ENCODE measurements around the gene HSF4. TPM values are rescaled to one million over a fixed set of nuclear protein-coding genes. Genes with fewer than 3 reads are reported as not detected.
A peak's percentile ranks its signal among the peaks of the same experiment; 100 is the strongest.

HSF4 gene
- total and polyA plus RNA-seq, 8 donors = 2.5 to 38.2 (median 5.0) TPM

DNA sequence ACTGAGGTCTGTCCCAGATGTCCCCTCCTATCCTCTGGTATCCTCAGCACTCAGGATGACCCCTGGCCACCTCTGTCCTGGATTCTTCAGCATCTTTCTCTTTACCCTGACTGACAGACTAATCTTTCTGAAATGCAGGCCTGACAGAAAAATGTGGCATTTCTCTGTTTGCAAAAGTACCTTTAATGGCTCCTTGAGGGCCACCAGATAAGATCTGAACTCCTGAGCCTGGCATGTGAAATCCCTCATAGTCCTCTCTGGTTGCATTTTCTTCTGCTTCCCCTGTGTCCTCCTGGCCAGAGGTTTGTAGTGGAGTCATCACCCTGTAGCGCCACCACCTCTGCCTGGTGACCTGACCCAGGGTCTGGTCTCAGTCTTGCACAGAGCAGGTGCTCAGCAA lies 32.3 kb downstream of the HSF4 start:
- H3K27ac ChIP-seq = no peak overlapping the region
- no peak for ATAC-seq
- peaks cover 15 to 59% of the 10 kb centered on the region in 2 donors for H3K4me1 ChIP-seq
- no peak overlapping the region for H3K4me3 ChIP-seq
- intact Hi-C loops (cut with DNase I) = no loop called here
- DNase-seq = no peak
- H3K27me3 ChIP-seq = no peaks in the 10 kb centered on the region
- H3K36me3 ChIP-seq = peaks cover 0 to 83% of the 10 kb centered on the region in 2 donors
- TF ChIP-seq, protein P1, sequence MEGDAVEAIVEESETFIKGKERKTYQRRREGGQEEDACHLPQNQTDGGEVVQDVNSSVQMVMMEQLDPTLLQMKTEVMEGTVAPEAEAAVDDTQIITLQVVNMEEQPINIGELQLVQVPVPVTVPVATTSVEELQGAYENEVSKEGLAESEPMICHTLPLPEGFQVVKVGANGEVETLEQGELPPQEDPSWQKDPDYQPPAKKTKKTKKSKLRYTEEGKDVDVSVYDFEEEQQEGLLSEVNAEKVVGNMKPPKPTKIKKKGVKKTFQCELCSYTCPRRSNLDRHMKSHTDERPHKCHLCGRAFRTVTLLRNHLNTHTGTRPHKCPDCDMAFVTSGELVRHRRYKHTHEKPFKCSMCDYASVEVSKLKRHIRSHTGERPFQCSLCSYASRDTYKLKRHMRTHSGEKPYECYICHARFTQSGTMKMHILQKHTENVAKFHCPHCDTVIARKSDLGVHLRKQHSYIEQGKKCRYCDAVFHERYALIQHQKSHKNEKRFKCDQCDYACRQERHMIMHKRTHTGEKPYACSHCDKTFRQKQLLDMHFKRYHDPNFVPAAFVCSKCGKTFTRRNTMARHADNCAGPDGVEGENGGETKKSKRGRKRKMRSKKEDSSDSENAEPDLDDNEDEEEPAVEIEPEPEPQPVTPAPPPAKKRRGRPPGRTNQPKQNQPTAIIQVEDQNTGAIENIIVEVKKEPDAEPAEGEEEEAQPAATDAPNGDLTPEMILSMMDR (IDR thresholded peaks at IDR 0.05) = no peak
- H3K9me3 ChIP-seq = no peaks in the 10 kb centered on the region

DNA sequence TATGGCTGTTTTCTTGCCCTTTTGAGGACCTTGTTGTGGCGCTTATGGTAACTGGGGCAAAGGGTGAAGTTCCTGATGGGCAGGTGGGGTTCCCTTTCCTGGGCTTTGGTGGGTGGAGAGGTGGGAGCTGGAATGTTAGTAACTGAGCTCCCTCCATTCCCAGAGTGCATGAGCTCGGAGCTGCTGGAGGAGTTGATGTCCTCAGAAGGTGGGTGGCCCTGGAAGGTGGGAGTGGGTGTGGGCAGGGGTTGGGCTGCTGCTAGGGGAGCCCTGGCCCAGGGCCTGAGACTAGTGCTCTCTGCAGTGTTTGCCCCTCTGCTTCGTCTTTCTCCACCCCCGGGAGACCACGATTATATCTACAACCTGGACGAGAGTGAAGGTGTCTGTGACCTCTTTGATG lies 33.2 kb downstream of the HSF4 start:
- Histone ChIP-seq H3K27me3 (no peaks in the 10 kb centered on the region), H3K4me3 (no peak overlapping the region), H3K27ac (peak overlapping the region in 1 of 2 donors; percentile 61), H3K9me3 (no peaks in the 10 kb centered on the region), H3K36me3 (peaks cover 0 to 91% of the 10 kb centered on the region in 2 donors), H3K4me1 (peaks cover 13 to 56% of the 10 kb centered on the region in 2 donors)
- intact Hi-C loops (cut with DNase I) = no loop called here
- TF ChIP-seq, protein P1 (IDR thresholded peaks at IDR 0.05) = no peak
- ATAC-seq (no peak), DNase-seq (peak in 1 of 4 donors; percentile 32)

DNA sequence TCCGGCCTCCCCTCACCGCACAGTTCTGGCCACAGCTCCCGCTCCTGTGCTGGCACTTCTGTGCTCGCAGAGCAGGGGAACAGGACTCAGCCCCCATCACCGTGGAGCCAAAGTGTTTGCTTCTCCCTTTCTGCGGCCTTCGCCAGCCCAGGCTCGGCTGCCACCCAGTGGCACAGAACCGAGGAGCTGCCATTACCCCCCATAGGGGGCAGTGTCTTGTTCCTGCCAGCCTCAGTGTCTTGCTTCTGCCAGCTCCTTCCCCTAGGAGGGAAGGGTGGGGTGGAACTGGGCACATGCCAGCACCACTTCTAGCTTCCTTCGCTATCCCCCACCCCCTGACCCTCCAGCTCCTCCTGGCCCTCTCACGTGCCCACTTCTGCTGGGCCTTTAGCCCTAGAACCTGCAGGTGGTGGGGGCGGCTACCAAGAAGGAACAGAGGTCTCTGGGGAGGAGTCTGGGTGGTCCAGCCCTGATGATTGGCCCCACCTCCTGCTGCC lies 33.7 kb downstream of the HSF4 start:
- Histone ChIP-seq H3K9me3 (no peaks in the 10 kb centered on the region), H3K36me3 (peaks cover 0 to 97% of the 10 kb centered on the region in 2 donors), H3K4me1 (peaks cover 7 to 50% of the 10 kb centered on the region in 2 donors), H3K27ac (peak overlapping the region; percentile 42 to 61), H3K4me3 (no peak overlapping the region), H3K27me3 (no peaks in the 10 kb centered on the region)
- TF ChIP-seq, protein P1 (IDR thresholded peaks at IDR 0.05) = peak; percentile 63 to 65
- DNase-seq (peak in 3 of 4 donors; percentile 68 to 76 (median 70)), ATAC-seq (peak; percentile 73)
- intact Hi-C loops (cut with DNase I) = no loop called here

DNA sequence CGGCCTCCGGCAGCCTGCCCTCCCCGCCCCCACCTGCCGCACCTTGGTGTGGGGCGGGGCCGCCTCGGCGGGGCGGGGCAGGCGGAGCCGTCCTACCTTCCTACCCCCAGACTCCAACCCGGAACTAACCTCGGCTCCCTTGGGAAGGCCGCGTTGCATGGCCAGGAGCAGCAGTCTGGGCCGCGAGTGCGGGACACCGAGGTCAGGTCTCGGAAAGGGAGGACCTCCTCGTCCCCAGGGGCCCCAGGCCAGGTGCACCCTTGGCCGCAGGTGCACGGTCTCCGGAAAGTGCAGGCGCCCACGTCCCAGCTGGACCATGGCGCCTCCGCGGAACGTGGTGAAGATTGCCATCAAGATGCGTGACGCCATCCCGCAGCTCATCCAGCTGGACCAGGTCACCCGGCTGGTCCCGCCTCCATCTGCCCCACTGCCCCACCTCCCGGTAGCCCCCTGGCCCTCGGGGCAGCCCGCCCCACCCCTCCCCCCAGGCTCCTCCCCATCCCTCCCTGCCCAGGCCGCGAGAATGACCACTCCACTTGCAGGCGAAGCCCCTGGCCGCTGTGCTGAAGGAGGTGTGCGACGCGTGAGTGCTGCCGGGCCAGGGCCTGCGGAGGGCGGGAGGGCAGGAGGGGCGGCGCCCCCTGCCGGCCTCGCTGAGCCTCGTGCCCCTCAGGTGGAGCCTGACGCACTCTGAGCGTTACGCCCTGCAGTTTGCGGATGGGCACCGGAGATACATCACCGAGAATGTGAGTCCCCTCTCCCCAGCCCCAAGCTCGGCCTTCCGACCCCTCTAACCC lies 34.7 kb downstream of the HSF4 start, which contains the start of gene ELMO3:
Gene ELMO3, plus strand, starts transcription at position 121 of the 797 bp plus-strand sequence. Its CDS starts 196 bp downstream, at position 317.
- Histone ChIP-seq H3K36me3 (peaks cover 0 to 98% of the 10 kb centered on the region in 2 donors), H3K4me3 (peak within 1 kb of the TSS; percentile 27 to 42), H3K27ac (peak within 1 kb of the TSS; percentile 61 to 67), H3K9me3 (no peaks in the 10 kb centered on the region), H3K4me1 (peaks cover 3 to 41% of the 10 kb centered on the region in 2 donors), H3K27me3 (no peaks in the 10 kb centered on the region)
- intact Hi-C loops (cut with DNase I) = no loop called here
- ATAC-seq (peak; percentile 92), DNase-seq (peak in 2 of 4 donors; percentile 69 to 87)
- TF ChIP-seq, protein P1 (IDR thresholded peaks at IDR 0.05) = peak in 1 of 2 donors; percentile 26

DNA sequence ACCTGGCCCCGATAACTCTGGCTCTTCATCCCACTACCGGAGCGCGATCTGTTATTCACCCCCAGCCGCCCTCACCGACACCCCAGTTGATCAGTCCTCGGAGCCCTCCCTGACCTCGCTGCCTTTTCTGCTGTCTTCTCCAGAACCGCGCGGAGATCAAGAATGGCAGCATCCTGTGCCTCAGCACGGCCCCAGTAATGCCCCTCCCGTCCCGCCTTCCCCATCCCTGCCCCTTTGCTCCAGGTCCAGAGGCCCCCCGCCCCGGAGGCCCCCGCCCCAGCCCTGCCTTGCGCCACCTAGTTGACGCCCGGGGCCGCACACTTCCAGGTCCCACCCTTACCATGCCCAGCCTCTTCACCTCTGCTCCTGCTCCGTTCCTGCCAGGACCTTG lies 35.3 kb downstream of the HSF4 start:
- DNase-seq (peak in 1 of 4 donors; percentile 75), ATAC-seq (peak; percentile 41)
- Histone ChIP-seq H3K4me3 (peak overlapping the region; percentile 27 to 42), H3K27ac (no peak overlapping the region), H3K27me3 (no peaks in the 10 kb centered on the region), H3K4me1 (peaks cover 3 to 39% of the 10 kb centered on the region in 2 donors), H3K9me3 (no peaks in the 10 kb centered on the region), H3K36me3 (peaks cover 0 to 98% of the 10 kb centered on the region in 2 donors)
- intact Hi-C loops (cut with DNase I) = no loop called here
- TF ChIP-seq, protein P1 (IDR thresholded peaks at IDR 0.05) = peak in 1 of 2 donors; percentile 5

Measured in left lung (tissue), 10 donors.